Measurements from ENCODE around the gene CACNG8.

- TF ChIP-seq CTCF (IDR thresholded peaks at IDR 0.05): no peak
- TF ChIP-seq EP300 (IDR thresholded peaks at IDR 0.05): no peak
Measured at GRCh38 chr19:54030895-54031586, 68.3 kb downstream of the CACNG8 start.

All from stomach (tissue), 4 donors.